ENCODE measurements around the gene FOXK1.
"Not testable (repeated sequence)": the region's sequence is repeated elsewhere in the genome, so short reads cannot be mapped to it uniquely, and the experiment has no call there.

The FOXK1 gene

GRCh38 chr7:4641667-4642467, 40.2 kb upstream of the FOXK1 start:
- H3K9ac ChIP-seq (ENCODE audit: low read length) = peak overlapping the region; percentile 63
- no peak overlapping the region for H4K8ac ChIP-seq (ENCODE audit: low read depth, low read length)
- no peaks in the 10 kb centered on the region for H3K79me1 ChIP-seq (ENCODE audit: low read length)
- WGBS (ENCODE audit: extremely low coverage, insufficient coverage, low lambda C conversion rate) = no CpG with 5 or more reads among the region's 103 CpGs
- DNase-seq = peak; percentile 92
- peak overlapping the region; percentile 75 for H3K56ac ChIP-seq (ENCODE audit: low read length)
- no peaks in the 10 kb centered on the region for H3K27me3 ChIP-seq (ENCODE audit: insufficient read depth, low read length, poor library complexity)
- H2BK15ac ChIP-seq (replicated peaks; ENCODE audit: low read depth) = no peak overlapping the region
- no peak overlapping the region for H2BK5ac ChIP-seq (ENCODE audit: low read length)
- H3K18ac ChIP-seq (ENCODE audit: low read length) = peak overlapping the region; percentile 36
- no peak overlapping the region for H2AK5ac ChIP-seq (ENCODE audit: low read length)
- H3K79me2 ChIP-seq (ENCODE audit: control insufficient read depth, insufficient read depth, low read length) = no peaks in the 10 kb centered on the region
- no peak overlapping the region for H3K23ac ChIP-seq (ENCODE audit: low read length)
- no peaks in the 10 kb centered on the region for H3K4me1 ChIP-seq (ENCODE audit: control insufficient read depth, low read depth, low read length)
- H3K4ac ChIP-seq (ENCODE audit: low read depth, low read length) = no peak overlapping the region
- peak overlapping the region; percentile 43 for H3K4me2 ChIP-seq (ENCODE audit: low read length)
- H3K27ac ChIP-seq (ENCODE audit: low read depth, low read length) = peak overlapping the region; percentile 23
- no peak overlapping the region for H2BK120ac ChIP-seq (ENCODE audit: low read depth, low read length)
- peak overlapping the region; percentile 32 for H3K4me3 ChIP-seq (ENCODE audit: low read length)
- H4K5ac ChIP-seq (ENCODE audit: low read length) = peak overlapping the region; percentile 23
- no peaks in the 10 kb centered on the region for H3K36me3 ChIP-seq (ENCODE audit: control insufficient read depth, insufficient read depth, low read length)

- peak overlapping the region; percentile 63 for H3K9ac ChIP-seq (ENCODE audit: low read length)
- no peaks in the 10 kb centered on the region for H3K27me3 ChIP-seq (ENCODE audit: insufficient read depth, low read length, poor library complexity)
- H4K8ac ChIP-seq (ENCODE audit: low read depth, low read length) = no peak overlapping the region
- H2BK120ac ChIP-seq (ENCODE audit: low read depth, low read length) = no peak overlapping the region
- peak overlapping the region; percentile 54 for H3K56ac ChIP-seq (ENCODE audit: low read length)
- no peak overlapping the region for H3K23ac ChIP-seq (ENCODE audit: low read length)
- no peaks in the 10 kb centered on the region for H3K36me3 ChIP-seq (ENCODE audit: control insufficient read depth, insufficient read depth, low read length)
- no peak overlapping the region for H2BK15ac ChIP-seq (replicated peaks; ENCODE audit: low read depth)
- H3K79me1 ChIP-seq (ENCODE audit: low read length) = no peaks in the 10 kb centered on the region
- no peak overlapping the region for H2BK5ac ChIP-seq (ENCODE audit: low read length)
- H3K4me1 ChIP-seq (ENCODE audit: control insufficient read depth, low read depth, low read length) = no peaks in the 10 kb centered on the region
- peak overlapping the region; percentile 36 for H3K18ac ChIP-seq (ENCODE audit: low read length)
- no peak overlapping the region for H2AK5ac ChIP-seq (ENCODE audit: low read length)
- H3K4me2 ChIP-seq (ENCODE audit: low read length) = no peak overlapping the region
- no peak overlapping the region for H3K4ac ChIP-seq (ENCODE audit: low read depth, low read length)
- DNase-seq = no peak
- H3K4me3 ChIP-seq (ENCODE audit: low read length) = peak overlapping the region; percentile 32
- H4K5ac ChIP-seq (ENCODE audit: low read length) = peak overlapping the region; percentile 23
- WGBS (ENCODE audit: extremely low coverage, insufficient coverage, low lambda C conversion rate) = no CpG with 5 or more reads among the region's 20 CpGs
- no peak overlapping the region for H3K27ac ChIP-seq (ENCODE audit: low read depth, low read length)
- no peaks in the 10 kb centered on the region for H3K79me2 ChIP-seq (ENCODE audit: control insufficient read depth, insufficient read depth, low read length)
Measured at GRCh38 chr7:4642468-4643203, 39.5 kb upstream of the FOXK1 start.

GRCh38 chr7:4643204-4643471, 39.0 kb upstream of the FOXK1 start:
- not testable (repeated sequence) for DNase-seq; H4K5ac ChIP-seq (ENCODE audit: low read length); H3K18ac ChIP-seq (ENCODE audit: low read length); H3K4ac ChIP-seq (ENCODE audit: low read depth, low read length); H3K36me3 ChIP-seq (ENCODE audit: control insufficient read depth, insufficient read depth, low read length); H2AK5ac ChIP-seq (ENCODE audit: low read length); H3K56ac ChIP-seq (ENCODE audit: low read length); H2BK5ac ChIP-seq (ENCODE audit: low read length); H3K79me1 ChIP-seq (ENCODE audit: low read length); H3K27ac ChIP-seq (ENCODE audit: low read depth, low read length); H3K23ac ChIP-seq (ENCODE audit: low read length); H3K4me2 ChIP-seq (ENCODE audit: low read length); H2BK15ac ChIP-seq (replicated peaks; ENCODE audit: low read depth); H3K4me1 ChIP-seq (ENCODE audit: control insufficient read depth, low read depth, low read length); H3K27me3 ChIP-seq (ENCODE audit: insufficient read depth, low read length, poor library complexity); H3K9ac ChIP-seq (ENCODE audit: low read length); H3K4me3 ChIP-seq (ENCODE audit: low read length); H4K8ac ChIP-seq (ENCODE audit: low read depth, low read length); H2BK120ac ChIP-seq (ENCODE audit: low read depth, low read length); H3K79me2 ChIP-seq (ENCODE audit: control insufficient read depth, insufficient read depth, low read length)
- WGBS (ENCODE audit: extremely low coverage, insufficient coverage, low lambda C conversion rate) = no CpG with 5 or more reads among the region's 5 CpGs

- Histone ChIP-seq H2AK5ac (ENCODE audit: low read length) (no peak overlapping the region), H3K79me1 (ENCODE audit: low read length) (no peaks in the 10 kb centered on the region), H2BK5ac (ENCODE audit: low read length) (no peak overlapping the region), H3K4me3 (ENCODE audit: low read length) (no peak overlapping the region), H2BK15ac (replicated peaks; ENCODE audit: low read depth) (no peak overlapping the region), H3K4me2 (ENCODE audit: low read length) (no peak overlapping the region), H3K79me2 (ENCODE audit: control insufficient read depth, insufficient read depth, low read length) (no peaks in the 10 kb centered on the region), H4K5ac (ENCODE audit: low read length) (no peak overlapping the region), H3K27me3 (ENCODE audit: insufficient read depth, low read length, poor library complexity) (no peaks in the 10 kb centered on the region), H3K18ac (ENCODE audit: low read length) (no peak overlapping the region), H3K9ac (ENCODE audit: low read length) (no peak overlapping the region), H4K8ac (ENCODE audit: low read depth, low read length) (no peak overlapping the region), H3K56ac (ENCODE audit: low read length) (no peak overlapping the region), H3K4ac (ENCODE audit: low read depth, low read length) (no peak overlapping the region), H3K23ac (ENCODE audit: low read length) (no peak overlapping the region), H2BK120ac (ENCODE audit: low read depth, low read length) (no peak overlapping the region), H3K4me1 (ENCODE audit: control insufficient read depth, low read depth, low read length) (no peaks in the 10 kb centered on the region), H3K27ac (ENCODE audit: low read depth, low read length) (no peak overlapping the region), H3K36me3 (ENCODE audit: control insufficient read depth, insufficient read depth, low read length) (no peaks in the 10 kb centered on the region)
- DNase-seq = no peak
- no CpG with 5 or more reads among the region's 2 CpGs for WGBS (ENCODE audit: extremely low coverage, insufficient coverage, low lambda C conversion rate)
Measured at GRCh38 chr7:4645246-4645645, 36.8 kb upstream of the FOXK1 start.

GRCh38 chr7:4648111-4648510, 34.0 kb upstream of the FOXK1 start:
- no peak for DNase-seq
- WGBS (ENCODE audit: extremely low coverage, insufficient coverage, low lambda C conversion rate) = no CpG with 5 or more reads among the region's 7 CpGs
- no peak overlapping the region for H3K18ac ChIP-seq (ENCODE audit: low read length)
- H3K56ac ChIP-seq (ENCODE audit: low read length) = no peak overlapping the region
- H3K36me3 ChIP-seq (ENCODE audit: control insufficient read depth, insufficient read depth, low read length) = no peaks in the 10 kb centered on the region
- no peak overlapping the region for H3K27ac ChIP-seq (ENCODE audit: low read depth, low read length)
- H3K4ac ChIP-seq (ENCODE audit: low read depth, low read length) = no peak overlapping the region
- no peaks in the 10 kb centered on the region for H3K79me1 ChIP-seq (ENCODE audit: low read length)
- H3K9ac ChIP-seq (ENCODE audit: low read length) = no peak overlapping the region
- H3K27me3 ChIP-seq (ENCODE audit: insufficient read depth, low read length, poor library complexity) = no peaks in the 10 kb centered on the region
- no peak overlapping the region for H3K4me3 ChIP-seq (ENCODE audit: low read length)
- no peak overlapping the region for H4K8ac ChIP-seq (ENCODE audit: low read depth, low read length)
- no peaks in the 10 kb centered on the region for H3K4me1 ChIP-seq (ENCODE audit: control insufficient read depth, low read depth, low read length)
- H2BK5ac ChIP-seq (ENCODE audit: low read length) = no peak overlapping the region
- H3K23ac ChIP-seq (ENCODE audit: low read length) = no peak overlapping the region
- no peak overlapping the region for H4K5ac ChIP-seq (ENCODE audit: low read length)
- H2BK120ac ChIP-seq (ENCODE audit: low read depth, low read length) = no peak overlapping the region
- no peak overlapping the region for H2AK5ac ChIP-seq (ENCODE audit: low read length)
- H3K4me2 ChIP-seq (ENCODE audit: low read length) = no peak overlapping the region
- no peaks in the 10 kb centered on the region for H3K79me2 ChIP-seq (ENCODE audit: control insufficient read depth, insufficient read depth, low read length)
- no peak overlapping the region for H2BK15ac ChIP-seq (replicated peaks; ENCODE audit: low read depth)

Data from mesendoderm (in vitro differentiated cells).